ENCODE results near the gene EIF2A. TPM values are rescaled to one million over a fixed set of nuclear protein-coding genes. Genes with fewer than 3 reads are reported as not detected.

The EIF2A gene
- total RNA-seq, 1 experiment from 2014 or later: 74.1 TPM

- TF ChIP-seq CTCF (conservative IDR thresholded peaks at IDR 0.05): no peak
- Mint-ChIP-seq H3K27me3 (ENCODE audit: low read depth) (no peaks in the 10 kb centered on the region), H3K36me3 (ENCODE audit: insufficient read depth in 1 of 3, low read depth in 3 of 3) (peaks cover 17 to 43% (median 38%) of the 10 kb centered on the region in 3 experiments; a peak in 6 of 7 replicates), H3K4me1 (peaks cover 4 to 7% of the 10 kb centered on the region in 2 experiments; a peak in 2 of 4 replicates), H3K9me3 (no peaks in the 10 kb centered on the region; a peak in 1 of 5 replicates), H3K4me3 (no peak overlapping the region), H3K27ac (no peak overlapping the region)
- Histone ChIP-seq H3K79me1 (ENCODE audit: insufficient read depth, low read depth, low read length, poor library complexity, severe bottlenecking) (no peaks in the 10 kb centered on the region), H3K18ac (ENCODE audit: insufficient read length, low read depth, low read length) (no peak overlapping the region), H2BK15ac (ENCODE audit: low read depth, low read length) (no peak overlapping the region), H3K4me2 (ENCODE audit: insufficient read depth, insufficient read length, low read length) (no peak overlapping the region), H2AFZ (ENCODE audit: low read length) (no peak overlapping the region), H2BK12ac (ENCODE audit: insufficient read length, low read depth, low read length) (no peak overlapping the region), H3K23ac (ENCODE audit: insufficient read length, low read depth, low read length) (no peak overlapping the region), H4K5ac (ENCODE audit: insufficient read length, low read depth, low read length) (no peak overlapping the region), H4K91ac (ENCODE audit: insufficient read length, low read depth, low read length) (no peak overlapping the region), H3K9me3 (ENCODE audit: control insufficient read depth, low read depth, low read length) (no peaks in the 10 kb centered on the region), H2BK5ac (ENCODE audit: insufficient read length, low read length) (no peak overlapping the region), H3K23me2 (ENCODE audit: insufficient read length, low read depth, low read length, poor library complexity, severe bottlenecking) (no peaks in the 10 kb centered on the region), H3K4ac (ENCODE audit: low read depth, low read length) (no peak overlapping the region), H2BK120ac (ENCODE audit: low read depth, low read length, poor library complexity, severe bottlenecking) (no peak overlapping the region), H3T11ph (ENCODE audit: low read length) (no peak overlapping the region), H4K20me1 (ENCODE audit: control insufficient read depth, insufficient read depth, insufficient read length) (no peaks in the 10 kb centered on the region), H2AK5ac (ENCODE audit: insufficient read length, low read length) (no peak overlapping the region), H3K56ac (ENCODE audit: insufficient read length, low read depth, low read length) (no peak overlapping the region), H3K14ac (ENCODE audit: insufficient read depth, low read length) (no peak overlapping the region), H3K79me2 (ENCODE audit: insufficient read depth, low read length) (no peaks in the 10 kb centered on the region), H3K27me3 (ENCODE audit: insufficient read depth, low read length) (no peaks in the 10 kb centered on the region), H2BK20ac (ENCODE audit: low read depth, low read length, poor library complexity, severe bottlenecking) (no peak overlapping the region), H3K9ac (ENCODE audit: extremely low read depth, insufficient read length, low read length) (no peak overlapping the region), H4K8ac (replicated peaks; ENCODE audit: insufficient read length, low read depth, low read length) (no peak overlapping the region), H3K4me1 (ENCODE audit: insufficient read depth, low read length) (no peaks in the 10 kb centered on the region; the same call in 1 of the 2 replicates), H3K27ac (ENCODE audit: insufficient read length, low read depth, low read length) (no peak overlapping the region)
- WGBS (ENCODE audit: extremely low coverage, insufficient read length, low lambda C conversion rate): no CpG with 5 or more reads among the region's 2 CpGs
- no peak for DNase-seq
These were observed 81.0 kb downstream of the EIF2A start for GRCh38 chr3:150627557-150627956.

All from H9 (cell line).